ENCODE results near the gene PPM1H. TPM values are rescaled to one million over a fixed set of nuclear protein-coding genes. Genes with fewer than 3 reads are reported as not detected.

Gene PPM1H
- total RNA-seq, 1 donor from 2014 or later, result not detected

DNA sequence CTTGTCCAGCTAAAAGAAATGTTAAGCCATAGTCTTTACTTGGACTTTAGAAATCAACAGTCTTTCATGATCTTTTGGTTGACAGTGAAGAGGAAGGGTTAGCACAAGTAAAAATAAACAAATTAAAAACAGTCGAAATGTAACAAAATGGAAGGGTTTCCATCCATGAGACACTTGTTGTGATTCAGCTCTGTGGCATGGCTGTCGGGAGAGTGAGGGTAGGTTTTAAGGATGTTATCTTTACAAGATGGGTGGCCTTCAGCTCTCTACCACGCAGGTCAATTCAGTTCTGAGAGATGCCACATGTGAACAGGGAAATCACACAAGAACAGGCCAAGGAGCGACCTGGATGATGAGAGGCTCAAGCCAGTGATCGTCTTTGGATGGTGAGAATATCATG, 180.2 kb downstream of the PPM1H start:
- Mint-ChIP-seq H3K4me3 (ENCODE audit: low read depth) (no peak overlapping the region), H3K36me3 (ENCODE audit: low read depth) (no peaks in the 10 kb centered on the region), H3K4me1 (ENCODE audit: low read depth) (peaks cover 11% of the 10 kb centered on the region), H3K27me3 (ENCODE audit: low read depth) (peaks cover 30% of the 10 kb centered on the region), H3K9me3 (no peaks in the 10 kb centered on the region), H3K27ac (no peak overlapping the region)
- no peak for DNase-seq (ENCODE audit: low spot score)
- intact Hi-C loops (cut with micrococcal nuclease), result loop anchor here (5.0 kb wide), 1 partner anchor 38 kb away; no protein-coding TSS in a partner anchor

DNA sequence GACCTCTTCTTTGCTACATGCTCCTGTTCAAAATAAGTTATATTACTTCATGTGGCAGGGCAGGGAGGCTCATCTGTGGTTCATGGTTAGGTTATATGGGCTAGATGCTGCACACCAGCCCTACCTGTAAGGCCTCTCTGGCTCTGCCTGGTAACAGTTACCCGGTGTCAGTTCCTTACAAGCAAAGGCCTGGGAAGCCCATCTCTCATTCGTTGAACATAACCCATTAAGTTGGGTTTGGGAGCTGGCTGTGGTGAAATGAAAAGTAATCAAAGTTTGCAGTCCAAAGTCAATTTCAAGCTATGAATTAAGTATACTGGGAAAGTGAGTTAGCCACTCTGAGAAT, 183.2 kb downstream of the PPM1H start:
- no peak overlapping the region for H3K27ac Mint-ChIP-seq
- H3K4me1 Mint-ChIP-seq (ENCODE audit: low read depth), result no peaks in the 10 kb centered on the region
- H3K27me3 Mint-ChIP-seq (ENCODE audit: low read depth), result peaks cover 36% of the 10 kb centered on the region
- H3K4me3 Mint-ChIP-seq (ENCODE audit: low read depth), result no peak overlapping the region
- no peak for DNase-seq (ENCODE audit: low spot score)
- H3K9me3 Mint-ChIP-seq, result no peaks in the 10 kb centered on the region
- intact Hi-C loops (cut with micrococcal nuclease), result no loop called here
- no peaks in the 10 kb centered on the region for H3K36me3 Mint-ChIP-seq (ENCODE audit: low read depth)

DNA sequence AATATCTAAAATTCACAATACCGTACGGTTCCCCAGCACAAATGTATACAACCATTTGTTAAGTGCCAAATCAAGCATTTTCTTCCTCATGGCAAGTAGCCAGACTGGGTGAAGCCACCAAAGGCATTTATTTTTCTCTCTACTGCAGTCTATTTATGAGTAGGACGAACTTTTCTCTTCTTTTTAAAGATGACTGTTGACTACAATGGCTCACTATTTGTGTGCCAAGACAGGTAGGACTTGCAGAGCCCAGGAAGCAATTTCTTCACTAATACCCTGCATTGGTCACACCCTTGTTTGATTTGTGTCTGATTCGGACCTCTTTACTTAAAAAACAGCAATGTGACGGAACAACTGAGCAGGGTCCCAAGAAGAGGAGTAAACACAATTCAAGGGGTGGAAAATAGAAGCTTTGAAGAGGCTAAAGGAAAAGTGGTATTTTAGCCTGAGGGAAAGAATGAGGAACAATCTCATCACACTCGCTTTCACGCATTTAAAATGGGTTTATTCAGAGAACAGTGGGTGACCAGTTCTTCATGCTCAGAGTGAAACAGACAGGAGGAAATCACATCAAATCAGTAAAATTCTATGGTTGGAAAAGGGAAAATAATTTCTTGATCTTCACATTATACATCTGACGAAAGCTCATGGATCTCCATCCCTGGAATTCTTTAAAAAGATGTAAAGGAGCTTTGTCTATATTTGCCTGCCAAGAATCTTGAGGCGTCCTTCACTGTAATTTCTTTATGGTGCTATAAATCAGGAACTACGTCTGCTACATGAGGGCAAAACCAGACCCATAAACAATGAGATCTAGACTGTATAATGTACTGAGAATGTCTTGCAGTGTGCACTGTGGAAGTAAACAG, 183.8 kb downstream of the PPM1H start:
- Mint-ChIP-seq H3K4me1 (ENCODE audit: low read depth) (no peaks in the 10 kb centered on the region), H3K27me3 (ENCODE audit: low read depth) (peaks cover 36% of the 10 kb centered on the region), H3K4me3 (ENCODE audit: low read depth) (no peak overlapping the region), H3K36me3 (ENCODE audit: low read depth) (no peaks in the 10 kb centered on the region), H3K9me3 (no peaks in the 10 kb centered on the region), H3K27ac (no peak overlapping the region)
- intact Hi-C loops (cut with micrococcal nuclease), result no loop called here
- DNase-seq (ENCODE audit: low spot score), result no peak

DNA sequence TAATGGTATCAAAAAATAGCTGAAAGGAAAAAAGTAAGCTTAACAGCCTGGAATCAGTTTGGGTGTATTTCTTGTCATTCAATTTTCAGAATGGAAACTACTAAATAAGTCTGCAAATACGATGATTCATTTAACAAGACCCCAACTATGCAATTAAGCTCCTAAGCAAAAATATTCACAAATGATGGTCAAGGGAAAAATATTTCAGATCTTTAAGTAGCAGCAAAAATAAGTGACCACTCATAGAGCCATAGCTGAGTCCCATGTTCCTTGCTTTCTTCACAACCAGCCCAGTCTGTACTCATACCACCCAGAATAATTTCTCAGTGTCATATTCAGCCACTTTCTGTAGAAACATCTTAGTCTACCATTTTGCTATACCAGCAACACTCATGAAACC, 185.4 kb downstream of the PPM1H start:
- H3K4me1 Mint-ChIP-seq (ENCODE audit: low read depth), result no peaks in the 10 kb centered on the region
- peaks cover 33% of the 10 kb centered on the region for H3K27me3 Mint-ChIP-seq (ENCODE audit: low read depth)
- H3K36me3 Mint-ChIP-seq (ENCODE audit: low read depth), result no peaks in the 10 kb centered on the region
- DNase-seq (ENCODE audit: low spot score), result no peak
- H3K9me3 Mint-ChIP-seq, result no peaks in the 10 kb centered on the region
- H3K27ac Mint-ChIP-seq, result no peak overlapping the region
- no peak overlapping the region for H3K4me3 Mint-ChIP-seq (ENCODE audit: low read depth)
- intact Hi-C loops (cut with micrococcal nuclease), result no loop called here

DNA sequence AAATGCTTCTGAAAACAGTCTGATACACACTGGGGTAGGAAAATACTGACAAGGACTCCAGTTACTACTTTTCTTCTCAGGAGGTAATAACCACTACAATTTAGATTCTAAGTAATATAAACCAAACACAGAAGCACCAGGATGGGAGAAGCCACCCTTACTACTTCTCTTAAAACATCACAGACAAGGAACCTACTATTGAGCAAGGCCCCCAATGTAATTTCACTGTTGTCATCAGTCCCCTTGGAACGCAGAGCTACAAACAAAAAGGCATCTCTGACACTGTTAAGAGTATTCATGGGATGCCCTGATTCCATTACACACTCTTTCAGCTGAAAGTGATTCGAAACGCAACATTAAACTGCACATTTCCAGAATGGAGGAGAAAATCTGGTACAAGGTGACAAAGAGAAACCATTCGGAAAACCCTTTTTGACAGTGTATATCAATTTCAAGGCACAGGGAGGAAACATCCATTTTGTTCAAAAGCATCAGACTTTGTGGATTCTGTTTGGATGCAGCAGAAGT, 185.9 kb downstream of the PPM1H start:
- no peak for DNase-seq (ENCODE audit: low spot score)
- Mint-ChIP-seq H3K4me1 (ENCODE audit: low read depth) (no peaks in the 10 kb centered on the region), H3K9me3 (no peaks in the 10 kb centered on the region), H3K36me3 (ENCODE audit: low read depth) (no peaks in the 10 kb centered on the region), H3K27ac (no peak overlapping the region), H3K4me3 (ENCODE audit: low read depth) (no peak overlapping the region), H3K27me3 (ENCODE audit: low read depth) (peaks cover 30% of the 10 kb centered on the region)
- intact Hi-C loops (cut with micrococcal nuclease), result no loop called here

DNA sequence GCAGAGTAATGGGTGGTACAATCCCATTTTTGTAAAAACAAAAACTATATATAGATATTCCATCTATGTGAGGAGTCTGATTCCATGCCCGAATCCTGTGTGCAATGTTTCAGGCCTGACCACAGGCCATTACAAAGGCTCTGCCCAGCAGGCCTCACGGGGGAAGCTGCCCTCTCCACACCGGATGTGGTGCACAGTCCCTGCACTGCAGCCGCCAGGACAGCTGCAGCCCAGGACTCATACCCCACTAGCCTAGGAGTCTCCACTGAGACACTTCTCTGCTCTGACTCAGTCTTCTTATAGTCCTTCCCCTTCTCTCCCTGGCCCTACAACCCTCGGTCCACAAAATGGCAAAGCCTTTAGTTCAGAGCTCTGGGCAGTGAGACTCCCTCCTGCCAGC, 190.4 kb downstream of the PPM1H start:
- no peak overlapping the region for H3K4me3 Mint-ChIP-seq (ENCODE audit: low read depth)
- no peaks in the 10 kb centered on the region for H3K4me1 Mint-ChIP-seq (ENCODE audit: low read depth)
- no peak for DNase-seq (ENCODE audit: low spot score)
- H3K9me3 Mint-ChIP-seq, result no peaks in the 10 kb centered on the region
- H3K27me3 Mint-ChIP-seq (ENCODE audit: low read depth), result peaks cover 5% of the 10 kb centered on the region
- H3K27ac Mint-ChIP-seq, result no peak overlapping the region
- intact Hi-C loops (cut with micrococcal nuclease), result no loop called here
- H3K36me3 Mint-ChIP-seq (ENCODE audit: low read depth), result no peaks in the 10 kb centered on the region

DNA sequence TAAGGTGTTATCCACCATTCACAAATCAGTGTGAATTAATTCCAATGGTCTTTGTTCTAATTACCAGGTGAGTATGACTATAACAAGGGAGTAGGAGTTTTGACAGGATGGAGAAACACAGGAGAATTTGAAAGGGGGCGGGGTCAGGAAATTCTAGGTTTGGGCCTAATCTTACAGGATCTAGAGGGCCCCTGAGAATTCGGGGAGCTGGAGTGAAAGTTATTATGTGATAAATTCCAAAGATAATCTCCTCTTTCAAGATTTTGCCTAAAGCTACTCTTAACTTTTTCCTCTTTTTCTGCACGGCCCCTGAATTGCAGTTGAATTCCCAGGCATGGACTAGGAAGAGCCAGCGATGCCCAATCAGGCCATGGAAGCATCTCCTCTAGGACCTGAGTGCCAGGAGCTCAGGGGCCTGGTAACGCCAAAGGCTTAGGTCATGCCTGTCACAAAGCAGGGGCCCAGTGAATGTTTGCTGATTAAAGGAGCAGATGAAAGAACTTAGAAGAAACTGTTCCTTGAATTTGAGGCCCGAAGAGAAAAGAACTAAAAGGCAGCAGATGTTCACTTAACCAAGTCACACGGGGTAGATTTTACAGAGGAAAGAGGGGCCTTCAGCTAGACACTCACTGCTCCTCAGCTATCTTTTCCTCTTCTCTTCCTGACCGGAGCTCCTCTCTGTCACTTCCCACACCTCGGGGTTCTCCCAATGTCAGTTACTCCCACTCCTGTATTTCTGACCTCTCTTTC, 195.5 kb downstream of the PPM1H start:
- Mint-ChIP-seq H3K9me3 (no peaks in the 10 kb centered on the region), H3K4me1 (ENCODE audit: low read depth) (peaks cover under 1% of the 10 kb centered on the region), H3K4me3 (ENCODE audit: low read depth) (no peak overlapping the region), H3K27ac (no peak overlapping the region), H3K36me3 (ENCODE audit: low read depth) (no peaks in the 10 kb centered on the region), H3K27me3 (ENCODE audit: low read depth) (no peaks in the 10 kb centered on the region)
- intact Hi-C loops (cut with micrococcal nuclease), result no loop called here
- DNase-seq (ENCODE audit: low spot score), result no peak

DNA sequence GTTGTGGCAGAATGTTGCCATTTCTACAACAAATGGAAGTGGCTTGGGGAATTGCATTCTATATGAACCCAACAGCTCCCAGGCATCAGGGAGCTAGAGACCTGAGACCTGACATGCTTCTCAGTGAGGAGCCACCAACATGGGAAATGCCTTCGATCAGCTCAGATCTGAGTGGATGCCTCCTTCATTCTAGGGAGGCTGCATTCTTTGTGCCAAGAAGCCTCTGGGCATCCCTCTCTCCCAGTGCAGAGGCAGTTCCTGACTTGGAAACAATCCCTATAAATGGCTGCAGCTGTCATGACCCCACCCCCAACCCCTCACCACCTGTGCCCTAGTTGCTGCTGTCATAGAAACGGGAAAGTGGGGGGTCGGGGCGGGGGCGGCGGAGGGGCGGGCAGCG, 196.3 kb downstream of the PPM1H start:
- Mint-ChIP-seq H3K4me3 (ENCODE audit: low read depth) (no peak overlapping the region), H3K4me1 (ENCODE audit: low read depth) (peaks cover 4% of the 10 kb centered on the region), H3K36me3 (ENCODE audit: low read depth) (no peaks in the 10 kb centered on the region), H3K9me3 (no peaks in the 10 kb centered on the region), H3K27ac (no peak overlapping the region), H3K27me3 (ENCODE audit: low read depth) (no peaks in the 10 kb centered on the region)
- DNase-seq (ENCODE audit: low spot score), result no peak
- intact Hi-C loops (cut with micrococcal nuclease), result no loop called here

DNA sequence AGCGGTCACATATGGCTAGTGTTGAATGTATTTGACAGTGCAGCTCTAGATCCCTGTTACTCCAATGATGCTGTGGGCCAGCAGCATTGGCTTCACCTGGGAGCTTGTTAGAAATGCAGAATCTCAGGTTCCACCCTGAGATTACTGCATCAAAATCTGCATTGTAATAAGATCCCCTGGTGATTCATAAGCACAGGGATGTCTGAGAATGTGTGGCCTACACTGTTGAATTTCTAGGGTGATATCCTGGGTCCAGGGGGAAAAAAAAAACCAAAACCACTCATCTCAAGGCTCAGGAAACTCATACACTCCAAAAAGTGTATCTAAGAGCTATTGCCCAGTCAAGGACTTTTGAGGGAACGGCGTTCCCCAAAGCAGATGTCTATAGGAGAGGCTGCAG, 196.8 kb downstream of the PPM1H start:
- intact Hi-C loops (cut with micrococcal nuclease), result no loop called here
- DNase-seq (ENCODE audit: low spot score), result no peak
- Mint-ChIP-seq H3K4me3 (ENCODE audit: low read depth) (no peak overlapping the region), H3K9me3 (no peaks in the 10 kb centered on the region), H3K4me1 (ENCODE audit: low read depth) (peaks cover 4% of the 10 kb centered on the region), H3K27me3 (ENCODE audit: low read depth) (no peaks in the 10 kb centered on the region), H3K36me3 (ENCODE audit: low read depth) (no peaks in the 10 kb centered on the region), H3K27ac (no peak overlapping the region)

DNA sequence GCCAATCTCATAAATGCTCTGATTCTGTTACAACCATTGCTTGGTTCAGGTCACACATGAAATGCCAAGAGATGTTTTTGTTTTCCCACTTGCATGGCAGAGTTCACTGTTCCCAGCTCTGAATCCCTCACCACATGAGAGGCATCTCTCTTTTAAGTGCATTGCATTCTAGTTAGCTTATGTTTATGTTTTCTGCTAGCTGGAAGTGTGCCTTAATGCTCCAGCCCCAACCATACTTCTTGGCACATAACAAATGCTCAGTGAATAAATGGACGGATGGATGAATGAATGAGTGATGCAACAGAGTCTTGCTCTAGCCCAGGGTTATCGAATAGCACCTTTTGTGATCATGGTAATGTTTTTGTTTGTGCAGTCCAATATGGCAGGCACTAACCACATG, 197.3 kb downstream of the PPM1H start:
- H3K36me3 Mint-ChIP-seq (ENCODE audit: low read depth), result no peaks in the 10 kb centered on the region
- no peak overlapping the region for H3K27ac Mint-ChIP-seq
- no peak overlapping the region for H3K4me3 Mint-ChIP-seq (ENCODE audit: low read depth)
- no peaks in the 10 kb centered on the region for H3K27me3 Mint-ChIP-seq (ENCODE audit: low read depth)
- intact Hi-C loops (cut with micrococcal nuclease), result no loop called here
- peaks cover 7% of the 10 kb centered on the region for H3K4me1 Mint-ChIP-seq (ENCODE audit: low read depth)
- no peaks in the 10 kb centered on the region for H3K9me3 Mint-ChIP-seq
- no peak for DNase-seq (ENCODE audit: low spot score)

DNA sequence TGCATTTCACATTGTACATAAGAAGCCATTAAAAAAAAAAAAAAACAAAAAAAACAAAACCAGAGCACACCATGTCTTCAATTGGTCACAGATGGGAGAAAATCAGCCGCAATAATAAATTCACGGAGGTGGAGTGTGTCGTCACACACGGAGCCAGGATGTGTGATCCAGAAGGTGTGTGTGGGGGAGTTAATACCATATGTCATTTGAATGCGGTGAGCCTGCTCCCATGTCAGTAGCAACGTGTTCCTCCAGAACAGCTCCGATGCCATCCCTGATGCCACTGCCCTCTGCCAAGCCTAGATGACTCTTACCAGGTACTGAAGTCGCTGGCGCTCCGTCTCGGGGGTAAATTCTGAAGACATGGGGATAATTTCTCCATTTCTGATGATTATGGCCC, 197.8 kb downstream of the PPM1H start:
- Mint-ChIP-seq H3K9me3 (no peaks in the 10 kb centered on the region), H3K27me3 (ENCODE audit: low read depth) (no peaks in the 10 kb centered on the region), H3K4me1 (ENCODE audit: low read depth) (peaks cover 7% of the 10 kb centered on the region), H3K4me3 (ENCODE audit: low read depth) (no peak overlapping the region), H3K27ac (no peak overlapping the region), H3K36me3 (ENCODE audit: low read depth) (no peaks in the 10 kb centered on the region)
- intact Hi-C loops (cut with micrococcal nuclease), result no loop called here
- DNase-seq (ENCODE audit: low spot score), result no peak

DNA sequence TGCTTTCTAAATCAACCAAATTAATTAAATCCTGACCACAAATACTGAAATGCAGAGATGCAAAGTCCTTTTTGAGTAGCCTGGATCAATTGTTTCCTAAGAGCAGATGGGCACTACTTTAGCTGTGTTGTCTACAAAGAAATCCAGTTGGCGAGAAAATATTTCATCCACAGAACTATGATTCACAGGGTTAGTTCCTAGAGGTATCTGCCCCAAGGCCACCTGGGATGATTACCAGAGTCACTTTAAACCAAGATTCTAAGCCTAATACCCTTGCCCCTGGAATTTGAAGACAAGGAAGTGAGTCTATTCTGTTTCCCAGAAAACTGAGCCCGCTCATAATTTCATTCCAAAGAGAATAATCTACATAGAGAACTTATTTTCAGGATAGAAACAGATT, 198.4 kb downstream of the PPM1H start:
- Mint-ChIP-seq H3K4me3 (ENCODE audit: low read depth) (no peak overlapping the region), H3K27ac (no peak overlapping the region), H3K9me3 (no peaks in the 10 kb centered on the region), H3K27me3 (ENCODE audit: low read depth) (no peaks in the 10 kb centered on the region), H3K36me3 (ENCODE audit: low read depth) (no peaks in the 10 kb centered on the region), H3K4me1 (ENCODE audit: low read depth) (peaks cover 7% of the 10 kb centered on the region)
- intact Hi-C loops (cut with micrococcal nuclease), result no loop called here
- DNase-seq (ENCODE audit: low spot score), result no peak

DNA sequence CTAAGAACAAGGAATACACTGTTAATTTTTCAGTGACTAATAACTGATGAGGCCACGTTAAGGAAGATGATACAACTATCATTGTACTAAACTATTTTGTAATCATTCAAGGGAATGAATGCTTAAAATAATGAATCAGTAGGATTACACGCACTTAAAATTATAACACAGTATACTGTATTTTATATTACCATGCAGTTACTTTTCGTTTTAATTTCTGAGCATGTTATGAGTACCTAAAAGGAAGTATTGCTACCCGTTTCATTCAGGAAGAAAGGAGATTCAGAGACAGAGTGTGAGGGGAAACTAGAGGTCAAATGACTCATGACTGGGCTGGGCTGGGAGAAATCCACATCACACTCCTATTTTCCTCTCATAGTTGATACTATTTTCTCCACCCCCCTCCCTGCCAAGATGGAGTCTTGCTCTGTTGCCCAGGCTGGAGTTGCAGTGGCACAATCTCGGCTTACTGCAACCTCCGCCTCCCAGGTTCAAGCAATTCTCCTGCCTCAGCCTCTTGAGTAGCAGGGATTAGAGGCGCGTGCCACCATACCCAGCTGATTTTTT, 202.0 kb downstream of the PPM1H start:
- Mint-ChIP-seq H3K27me3 (ENCODE audit: low read depth) (peaks cover 6% of the 10 kb centered on the region), H3K4me3 (ENCODE audit: low read depth) (no peak overlapping the region), H3K9me3 (no peaks in the 10 kb centered on the region), H3K27ac (no peak overlapping the region), H3K36me3 (ENCODE audit: low read depth) (no peaks in the 10 kb centered on the region), H3K4me1 (ENCODE audit: low read depth) (peaks cover 7% of the 10 kb centered on the region)
- DNase-seq (ENCODE audit: low spot score), result no peak
- intact Hi-C loops (cut with micrococcal nuclease), result no loop called here
